HepG2 (cell line): ENCODE results near the gene ATG7. TPM values are rescaled to one million over a fixed set of nuclear protein-coding genes. Genes with fewer than 3 reads are reported as not detected.

Experiments
- AGO1 ChIP-seq: fragments of 200-400 bp; formaldehyde crosslinking; IDR thresholded peaks from 2 replicates; pipeline ENCODE4 v1.6.1; 2017; ENCODE audit warnings: mild to moderate bottlenecking, low read depth, low read length, moderate library complexity; ENCODE audit not compliant: poor library complexity, severe bottlenecking
- BCL6 ChIP-seq: IDR thresholded peaks from 2 replicates; pipeline ENCODE4 v1.6.1; 2016; ENCODE audit warnings: missing genetic modification reagents, missing compliant biosample characterization
- ETV5 ChIP-seq: IDR thresholded peaks from 2 replicates; pipeline ENCODE4 v1.6.1; 2018; ENCODE audit warnings: missing biosample characterization, missing genetic modification reagents, inconsistent platforms, borderline replicate concordance
- FOXK1 ChIP-seq: sonication (generic); formaldehyde crosslinking; IDR thresholded peaks from 2 replicates; pipeline ENCODE4 v1.4.0; 2020; ENCODE audit warnings: low read depth, missing genetic modification reagents, borderline replicate concordance
- FOXO1 ChIP-seq: sonication (generic); formaldehyde crosslinking; IDR thresholded peaks from 2 replicates; pipeline ENCODE4 v1.4.0; 2020; ENCODE audit warnings: missing genetic modification reagents
- FOXP1 ChIP-seq, 2 experiments: fragments of 450-650 bp in 1 of 2; IDR thresholded peaks; 2 replicates each; pipeline ENCODE4 v1.6.1; 2017 to 2018; ENCODE audit warnings: antibody characterized with exemption in 1 of 2
- HDAC1 ChIP-seq: sonication (generic); formaldehyde crosslinking; IDR thresholded peaks from 2 replicates; pipeline ENCODE4 v1.5.1; 2020; ENCODE audit warnings: mild to moderate bottlenecking, missing genetic modification reagents
- ISL2 ChIP-seq: sonication (generic); formaldehyde crosslinking; IDR thresholded peaks from 2 replicates; pipeline ENCODE4 v1.5.0; 2020; ENCODE audit warnings: missing genetic modification reagents
- KDM2A ChIP-seq: sonication (generic); formaldehyde crosslinking; IDR thresholded peaks from 2 replicates; pipeline ENCODE4 v1.4.0; 2020; ENCODE audit warnings: low read depth, missing genetic modification reagents, borderline replicate concordance
- KLF15 ChIP-seq: sonication (generic); formaldehyde crosslinking; IDR thresholded peaks from 2 replicates; pipeline ENCODE4 v1.8.1; 2023; ENCODE audit warnings: borderline replicate concordance, mild to moderate bottlenecking, inconsistent platforms, missing genetic modification reagents, mixed read lengths
- NAIF1 ChIP-seq: sonication (generic); formaldehyde crosslinking; IDR thresholded peaks from 2 replicates; pipeline ENCODE4 v1.5.0; 2020; ENCODE audit warnings: mild to moderate bottlenecking, missing genetic modification reagents, borderline replicate concordance
- NFATC3 ChIP-seq: sonication (generic); formaldehyde crosslinking; IDR thresholded peaks from 2 replicates; pipeline ENCODE4 v1.5.1; 2020; ENCODE audit warnings: mild to moderate bottlenecking, missing genetic modification reagents
- PHF20 ChIP-seq: sonication (generic); formaldehyde crosslinking; IDR thresholded peaks from 2 replicates; pipeline ENCODE4 v1.5.0; 2020; ENCODE audit warnings: mild to moderate bottlenecking, missing genetic modification reagents
- SALL1 ChIP-seq: sonication (generic); formaldehyde crosslinking; IDR thresholded peaks from 2 replicates; pipeline ENCODE4 v1.8.0; 2022; ENCODE audit warnings: mild to moderate bottlenecking, missing genetic modification reagents
- SOX5 ChIP-seq: IDR thresholded peaks from 2 replicates; pipeline ENCODE4 v1.6.1; 2016; ENCODE audit warnings: borderline replicate concordance
- SPEN ChIP-seq: sonication (generic); formaldehyde crosslinking; IDR thresholded peaks from 2 replicates; pipeline ENCODE4 v1.5.1; 2020; ENCODE audit warnings: low read depth, mild to moderate bottlenecking, missing genetic modification reagents
- YEATS4 ChIP-seq: sonication (generic); formaldehyde crosslinking; IDR thresholded peaks from 2 replicates; pipeline ENCODE4 v1.4.0; 2020; ENCODE audit warnings: missing genetic modification reagents, borderline replicate concordance
- ZBTB7B ChIP-seq: sonication (generic); formaldehyde crosslinking; IDR thresholded peaks from 2 replicates; pipeline ENCODE4 v1.4.0; 2020; ENCODE audit warnings: missing genetic modification reagents
- ZNF138 ChIP-seq: sonication (generic); formaldehyde crosslinking; IDR thresholded peaks from 2 replicates; pipeline ENCODE4 v1.5.0; 2020; ENCODE audit warnings: mild to moderate bottlenecking, low read depth, missing genetic modification reagents
- ZNF143 ChIP-seq: sonication (generic); formaldehyde crosslinking; IDR thresholded peaks from 2 replicates; pipeline ENCODE4 v1.4.0; 2020; ENCODE audit warnings: missing genetic modification reagents
- ZNF264 ChIP-seq: sonication (generic); formaldehyde crosslinking; IDR thresholded peaks from 2 replicates; pipeline ENCODE4 v1.4.0; 2020; ENCODE audit warnings: missing genetic modification reagents
- ZNF292 ChIP-seq: sonication (generic); formaldehyde crosslinking; IDR thresholded peaks from 2 replicates; pipeline ENCODE4 v1.8.1; 2022; ENCODE audit warnings: mild to moderate bottlenecking, low read depth, missing genetic modification reagents, borderline replicate concordance
- ZNF331 ChIP-seq: sonication (generic); formaldehyde crosslinking; IDR thresholded peaks from 2 replicates; pipeline ENCODE4 v1.4.0; 2020; ENCODE audit warnings: missing genetic modification reagents
- ZNF337 ChIP-seq: sonication (generic); formaldehyde crosslinking; IDR thresholded peaks from 2 replicates; pipeline ENCODE4 v1.5.1; 2020; ENCODE audit warnings: missing genetic modification reagents, low read depth, mild to moderate bottlenecking, borderline replicate concordance
- polyA plus RNA-seq, 8 experiments: library from polyadenylated mRNA; depleted of rRNA in 3 of 8; stranded (reverse) in 7 of 8; unstranded in 1 of 8; fragments of >200 nt; fragmentation: Illumina TruSeq in 4 of 8; extraction: Trizol in 4 of 8; gene quantifications; 2 replicates each; pipeline versions ENCODE4 v1.2.1 to v1.2.3, GENCODE V29; 2011 to 2016; ENCODE audit warnings: low read depth in 4 of 8, missing spikeins in 1 of 8, mixed read lengths in 1 of 8; ENCODE audit not compliant: insufficient read depth in 1 of 8
- total RNA-seq, 5 experiments: library from RNA; depleted of rRNA; stranded (reverse); fragments of >200 nt; fragmentation: Illumina TruSeq; extraction: Trizol; gene quantifications; 2 replicates each; pipeline ENCODE4 v1.2.3, GENCODE V29; 2016; ENCODE audit warnings: low read depth in 1 of 5
- TF ChIP-seq, protein P1 (sequence below): sonication (generic); formaldehyde crosslinking; IDR thresholded peaks from 2 replicates; pipeline ENCODE4 v1.5.0; 2020; ENCODE audit warnings: mild to moderate bottlenecking, missing genetic modification reagents, moderate library complexity
- TF ChIP-seq, protein P2 (sequence below): IDR thresholded peaks from 2 replicates; pipeline ENCODE4 v1.6.1; 2016; ENCODE audit warnings: missing genetic modification reagents, missing compliant biosample characterization
- TF ChIP-seq, protein P3 (sequence below): fragments of 450-650 bp; IDR thresholded peaks from 2 replicates; pipeline ENCODE4 v1.6.1; 2016

Gene ATG7
- total and polyA plus RNA-seq, 2 of the 13 experiments (the other 11 are each of a cell fraction or from before 2014, with no cell fraction given), result 7.8 to 22.1 TPM

DNA sequence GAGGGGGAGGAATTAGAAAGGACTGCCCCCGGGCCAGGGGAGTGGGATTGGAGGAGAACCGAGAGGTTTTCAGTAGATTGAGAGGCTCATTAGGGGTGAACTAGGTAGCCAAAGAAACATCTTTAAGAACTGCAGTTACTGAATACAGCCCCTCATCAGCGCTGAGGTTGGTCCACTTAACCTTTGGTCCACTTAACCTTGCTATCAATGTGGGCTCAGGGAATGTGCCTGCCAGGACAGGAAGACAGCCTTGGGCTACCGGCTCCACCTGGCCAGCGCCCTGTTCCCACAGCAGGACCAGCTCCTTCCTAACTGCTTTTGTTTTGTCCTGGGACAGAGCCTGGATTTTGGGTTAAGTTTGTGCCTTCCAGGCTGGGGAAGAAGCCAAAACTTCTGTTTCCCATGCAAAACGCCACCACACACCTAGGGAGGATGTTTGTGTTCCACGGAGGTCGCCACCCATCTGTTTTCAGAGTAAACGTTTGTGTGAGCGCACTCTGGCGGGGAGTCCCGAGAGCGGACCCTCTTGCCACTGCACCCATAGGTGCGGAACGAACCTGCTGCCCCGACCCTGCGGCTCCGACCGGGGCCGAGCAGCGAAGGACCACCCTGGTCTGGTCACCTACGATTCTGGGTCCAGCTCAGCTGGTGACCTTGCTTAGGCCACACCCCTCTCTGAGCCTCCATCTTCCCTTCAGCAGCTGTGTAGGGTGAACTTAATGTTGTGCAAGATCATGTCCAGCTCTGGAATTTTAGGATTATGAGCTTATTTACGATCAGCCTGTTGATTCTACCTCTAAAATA, 264.1 kb downstream of the ATG7 start (continued):
- TF ChIP-seq HDAC1 (CRISPR knock-in tag) (peak; percentile 71; the same call in 1 of the 2 replicates), BCL6 (CRISPR knock-in tag) (0 out of 2 replicates have a peak, but pooled peaks have one; percentile 18), NAIF1 (CRISPR knock-in tag) (no peak), SALL1 (CRISPR knock-in tag) (peak; percentile 87; the same call in 1 of the 2 replicates), ETV5 (CRISPR knock-in tag) (peak; percentile 12; the same call in 1 of the 2 replicates), FOXO1 (CRISPR knock-in tag) (peak; percentile 58; the same call in 1 of the 2 replicates), PHF20 (peak; percentile 85), ZNF264 (peak; percentile 72; the same call in 1 of the 2 replicates), SOX5 (CRISPR knock-in tag) (no peak), YEATS4 (CRISPR knock-in tag) (peak; percentile 74; the same call in 1 of the 2 replicates), ZNF292 (CRISPR knock-in tag) (0 out of 2 replicates have a peak, but pooled peaks have one; percentile 35), ZNF337 (0 out of 2 replicates have a peak, but pooled peaks have one; percentile 70), ISL2 (CRISPR knock-in tag) (peak; percentile 59; the same call in 1 of the 2 replicates), ZNF331 (CRISPR knock-in tag) (peak; percentile 53; the same call in 1 of the 2 replicates), KLF15 (CRISPR knock-in tag) (no peak), ZBTB7B (CRISPR knock-in tag) (peak; percentile 71; the same call in 1 of the 2 replicates), SPEN (CRISPR knock-in tag) (peak; percentile 47), ZNF138 (CRISPR knock-in tag) (no peak), FOXP1 (IDR thresholded peaks at IDR 0.05) (no peak), FOXP1 (CRISPR knock-in tag; IDR thresholded peaks at IDR 0.05) (peak; percentile 37; the same call in 1 of the 2 replicates), AGO1 (no peak), FOXK1 (CRISPR knock-in tag) (peak; percentile 48; the same call in 1 of the 2 replicates), NFATC3 (CRISPR knock-in tag) (no peak), ZNF143 (CRISPR knock-in tag) (0 out of 2 replicates have a peak, but pooled peaks have one; percentile 19), KDM2A (CRISPR knock-in tag) (peak; percentile 78; the same call in 1 of the 2 replicates)
- TF ChIP-seq, protein P1, sequence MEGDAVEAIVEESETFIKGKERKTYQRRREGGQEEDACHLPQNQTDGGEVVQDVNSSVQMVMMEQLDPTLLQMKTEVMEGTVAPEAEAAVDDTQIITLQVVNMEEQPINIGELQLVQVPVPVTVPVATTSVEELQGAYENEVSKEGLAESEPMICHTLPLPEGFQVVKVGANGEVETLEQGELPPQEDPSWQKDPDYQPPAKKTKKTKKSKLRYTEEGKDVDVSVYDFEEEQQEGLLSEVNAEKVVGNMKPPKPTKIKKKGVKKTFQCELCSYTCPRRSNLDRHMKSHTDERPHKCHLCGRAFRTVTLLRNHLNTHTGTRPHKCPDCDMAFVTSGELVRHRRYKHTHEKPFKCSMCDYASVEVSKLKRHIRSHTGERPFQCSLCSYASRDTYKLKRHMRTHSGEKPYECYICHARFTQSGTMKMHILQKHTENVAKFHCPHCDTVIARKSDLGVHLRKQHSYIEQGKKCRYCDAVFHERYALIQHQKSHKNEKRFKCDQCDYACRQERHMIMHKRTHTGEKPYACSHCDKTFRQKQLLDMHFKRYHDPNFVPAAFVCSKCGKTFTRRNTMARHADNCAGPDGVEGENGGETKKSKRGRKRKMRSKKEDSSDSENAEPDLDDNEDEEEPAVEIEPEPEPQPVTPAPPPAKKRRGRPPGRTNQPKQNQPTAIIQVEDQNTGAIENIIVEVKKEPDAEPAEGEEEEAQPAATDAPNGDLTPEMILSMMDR (CRISPR knock-in tag), result peak; percentile 92
- TF ChIP-seq, protein P2, sequence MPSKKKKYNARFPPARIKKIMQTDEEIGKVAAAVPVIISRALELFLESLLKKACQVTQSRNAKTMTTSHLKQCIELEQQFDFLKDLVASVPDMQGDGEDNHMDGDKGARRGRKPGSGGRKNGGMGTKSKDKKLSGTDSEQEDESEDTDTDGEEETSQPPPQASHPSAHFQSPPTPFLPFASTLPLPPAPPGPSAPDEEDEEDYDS (CRISPR knock-in tag), result peak; percentile 37; the same call in 1 of the 2 replicates
- TF ChIP-seq, protein P3, sequence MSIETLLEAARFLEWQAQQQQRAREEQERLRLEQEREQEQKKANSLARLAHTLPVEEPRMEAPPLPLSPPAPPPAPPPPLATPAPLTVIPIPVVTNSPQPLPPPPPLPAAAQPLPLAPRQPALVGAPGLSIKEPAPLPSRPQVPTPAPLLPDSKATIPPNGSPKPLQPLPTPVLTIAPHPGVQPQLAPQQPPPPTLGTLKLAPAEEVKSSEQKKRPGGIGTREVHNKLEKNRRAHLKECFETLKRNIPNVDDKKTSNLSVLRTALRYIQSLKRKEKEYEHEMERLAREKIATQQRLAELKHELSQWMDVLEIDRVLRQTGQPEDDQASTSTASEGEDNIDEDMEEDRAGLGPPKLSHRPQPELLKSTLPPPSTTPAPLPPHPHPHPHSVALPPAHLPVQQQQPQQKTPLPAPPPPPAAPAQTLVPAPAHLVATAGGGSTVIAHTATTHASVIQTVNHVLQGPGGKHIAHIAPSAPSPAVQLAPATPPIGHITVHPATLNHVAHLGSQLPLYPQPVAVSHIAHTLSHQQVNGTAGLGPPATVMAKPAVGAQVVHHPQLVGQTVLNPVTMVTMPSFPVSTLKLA, result no peak
